Measurements from ENCODE around the gene PDE4D. TPM values are rescaled to one million over a fixed set of nuclear protein-coding genes. Genes with fewer than 3 reads are reported as not detected.
"Not testable (repeated sequence)": the region's sequence is repeated elsewhere in the genome, so short reads cannot be mapped to it uniquely, and the experiment has no call there.

Gene PDE4D
- total RNA-seq, 1 donor from 2014 or later = 7.6 TPM

- Mint-ChIP-seq H3K4me1 (ENCODE audit: low read depth) (peaks cover 13% of the 10 kb centered on the region), H3K36me3 (ENCODE audit: insufficient read depth) (no peaks in the 10 kb centered on the region), H3K9me3 (ENCODE audit: low read depth) (peaks cover 6% of the 10 kb centered on the region), H3K27ac (no peak overlapping the region), H3K4me3 (ENCODE audit: low read depth) (no peak overlapping the region), H3K27me3 (no peaks in the 10 kb centered on the region)
- TF ChIP-seq CTCF (IDR thresholded peaks at IDR 0.05; ENCODE audit: unreplicated experiment) = no peak
- DNase-seq (ENCODE audit: low spot score, unreplicated experiment) = no peak
These were observed 830.4 kb downstream of the PDE4D start for GRCh38 chr5:59062986-59063683.

GRCh38 chr5:59061377-59061776 is 832.1 kb downstream of the PDE4D start:
- peaks cover 15% of the 10 kb centered on the region for H3K4me1 Mint-ChIP-seq (ENCODE audit: low read depth)
- H3K36me3 Mint-ChIP-seq (ENCODE audit: insufficient read depth) = no peaks in the 10 kb centered on the region
- no peak overlapping the region for H3K4me3 Mint-ChIP-seq (ENCODE audit: low read depth)
- no peaks in the 10 kb centered on the region for H3K27me3 Mint-ChIP-seq
- peaks cover 6% of the 10 kb centered on the region for H3K9me3 Mint-ChIP-seq (ENCODE audit: low read depth)
- DNase-seq (ENCODE audit: low spot score, unreplicated experiment) = no peak
- TF ChIP-seq CTCF (IDR thresholded peaks at IDR 0.05; ENCODE audit: unreplicated experiment) = no peak
- no peak overlapping the region for H3K27ac Mint-ChIP-seq

GRCh38 chr5:59058969-59059687 is 834.4 kb downstream of the PDE4D start:
- peaks cover 15% of the 10 kb centered on the region for H3K4me1 Mint-ChIP-seq (ENCODE audit: low read depth)
- H3K36me3 Mint-ChIP-seq (ENCODE audit: insufficient read depth) = no peaks in the 10 kb centered on the region
- H3K4me3 Mint-ChIP-seq (ENCODE audit: low read depth) = no peak overlapping the region
- no peak for DNase-seq (ENCODE audit: low spot score, unreplicated experiment)
- no peaks in the 10 kb centered on the region for H3K9me3 Mint-ChIP-seq (ENCODE audit: low read depth)
- H3K27me3 Mint-ChIP-seq = no peaks in the 10 kb centered on the region
- TF ChIP-seq CTCF (IDR thresholded peaks at IDR 0.05; ENCODE audit: unreplicated experiment) = no peak
- no peak overlapping the region for H3K27ac Mint-ChIP-seq

GRCh38 chr5:59058237-59058636 is 835.3 kb downstream of the PDE4D start:
- H3K4me3 Mint-ChIP-seq (ENCODE audit: low read depth) = no peak overlapping the region
- DNase-seq (ENCODE audit: low spot score, unreplicated experiment) = no peak
- no peaks in the 10 kb centered on the region for H3K36me3 Mint-ChIP-seq (ENCODE audit: insufficient read depth)
- H3K9me3 Mint-ChIP-seq (ENCODE audit: low read depth) = no peaks in the 10 kb centered on the region
- no peak overlapping the region for H3K27ac Mint-ChIP-seq
- H3K27me3 Mint-ChIP-seq = no peaks in the 10 kb centered on the region
- TF ChIP-seq CTCF (IDR thresholded peaks at IDR 0.05; ENCODE audit: unreplicated experiment) = no peak
- peaks cover 9% of the 10 kb centered on the region for H3K4me1 Mint-ChIP-seq (ENCODE audit: low read depth)

GRCh38 chr5:59056599-59056998 is 836.9 kb downstream of the PDE4D start:
- H3K36me3 Mint-ChIP-seq (ENCODE audit: insufficient read depth); H3K9me3 Mint-ChIP-seq (ENCODE audit: low read depth); H3K4me1 Mint-ChIP-seq (ENCODE audit: low read depth); DNase-seq (ENCODE audit: low spot score, unreplicated experiment); H3K27ac Mint-ChIP-seq; H3K4me3 Mint-ChIP-seq (ENCODE audit: low read depth); H3K27me3 Mint-ChIP-seq: not testable (repeated sequence)

All from progenitor cell of endocrine pancreas (in vitro differentiated cells).